GM06990 (cell line): ENCODE measurements around the gene PGBD5.

ENCODE experiments used
- DNase-seq: peaks from one replicate; pipeline ENCODE4 v3.0.0-alpha.2; 2011; ENCODE audit not compliant: insufficient read length; ENCODE audit errors: extremely low read depth
- H3K27me3 ChIP-seq: replicated peaks from 2 replicates; pipeline ENCODE4 v1.6.0; 2011; ENCODE audit warnings: low read length; ENCODE audit not compliant: control insufficient read depth, insufficient read depth
- H3K36me3 ChIP-seq: 2 replicates; pipeline ENCODE4 v1.5.1; 2011; ENCODE audit warnings: low read length; ENCODE audit not compliant: control insufficient read depth, insufficient read depth
- H3K4me3 ChIP-seq: replicated peaks from 2 replicates; pipeline ENCODE4 v1.5.1; 2011; ENCODE audit warnings: low read depth, mild to moderate bottlenecking, control low read depth, low read length
- TF ChIP-seq, protein P1 (sequence below): IDR thresholded peaks from 2 replicates; pipeline ENCODE4 v1.5.1; 2011; ENCODE audit warnings: low read length, control low read depth, mild to moderate bottlenecking, inconsistent platforms; ENCODE audit not compliant: insufficient read depth, poor library complexity, severe bottlenecking

Gene PGBD5

DNA sequence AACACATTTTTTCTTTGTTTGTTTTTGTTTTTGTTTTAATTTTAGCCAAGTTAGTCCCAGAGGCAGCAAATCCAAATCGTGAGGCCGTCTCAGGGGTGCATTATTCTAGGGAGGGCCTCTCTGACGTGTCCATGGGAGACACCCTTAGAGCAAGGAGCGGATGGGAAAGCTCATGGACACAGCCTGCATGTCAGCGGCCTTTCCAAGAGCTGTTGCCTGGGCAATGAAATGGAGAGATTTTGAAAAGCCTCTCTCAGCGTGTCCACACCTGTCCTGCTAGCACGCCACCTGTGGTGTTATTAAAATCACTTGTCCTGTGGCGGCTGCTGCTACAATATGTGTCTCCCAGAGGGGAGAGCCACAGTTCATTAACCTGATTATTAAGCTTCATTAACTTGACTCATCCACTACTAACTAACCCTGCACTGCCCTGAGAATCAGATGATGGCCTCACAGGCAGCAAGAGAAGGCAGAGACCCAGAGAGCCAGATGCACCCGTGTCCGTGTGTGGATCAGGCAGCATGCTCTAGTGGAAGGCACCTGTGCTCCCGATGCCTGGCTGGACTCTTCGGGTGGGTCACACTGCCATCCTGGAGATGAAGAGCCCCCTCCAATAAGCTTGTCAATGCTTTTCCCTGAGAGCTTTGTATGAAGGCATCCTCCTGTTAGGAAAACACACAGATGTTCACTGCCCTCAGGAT is 133.3 kb downstream of the PGBD5 start:
- no peak for DNase-seq
- no peak overlapping the region for H3K4me3 ChIP-seq
- TF ChIP-seq, protein P1, sequence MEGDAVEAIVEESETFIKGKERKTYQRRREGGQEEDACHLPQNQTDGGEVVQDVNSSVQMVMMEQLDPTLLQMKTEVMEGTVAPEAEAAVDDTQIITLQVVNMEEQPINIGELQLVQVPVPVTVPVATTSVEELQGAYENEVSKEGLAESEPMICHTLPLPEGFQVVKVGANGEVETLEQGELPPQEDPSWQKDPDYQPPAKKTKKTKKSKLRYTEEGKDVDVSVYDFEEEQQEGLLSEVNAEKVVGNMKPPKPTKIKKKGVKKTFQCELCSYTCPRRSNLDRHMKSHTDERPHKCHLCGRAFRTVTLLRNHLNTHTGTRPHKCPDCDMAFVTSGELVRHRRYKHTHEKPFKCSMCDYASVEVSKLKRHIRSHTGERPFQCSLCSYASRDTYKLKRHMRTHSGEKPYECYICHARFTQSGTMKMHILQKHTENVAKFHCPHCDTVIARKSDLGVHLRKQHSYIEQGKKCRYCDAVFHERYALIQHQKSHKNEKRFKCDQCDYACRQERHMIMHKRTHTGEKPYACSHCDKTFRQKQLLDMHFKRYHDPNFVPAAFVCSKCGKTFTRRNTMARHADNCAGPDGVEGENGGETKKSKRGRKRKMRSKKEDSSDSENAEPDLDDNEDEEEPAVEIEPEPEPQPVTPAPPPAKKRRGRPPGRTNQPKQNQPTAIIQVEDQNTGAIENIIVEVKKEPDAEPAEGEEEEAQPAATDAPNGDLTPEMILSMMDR: no peak
- H3K27me3 ChIP-seq: peaks cover 2% of the 10 kb centered on the region
- H3K36me3 ChIP-seq: no peaks in the 10 kb centered on the region

DNA sequence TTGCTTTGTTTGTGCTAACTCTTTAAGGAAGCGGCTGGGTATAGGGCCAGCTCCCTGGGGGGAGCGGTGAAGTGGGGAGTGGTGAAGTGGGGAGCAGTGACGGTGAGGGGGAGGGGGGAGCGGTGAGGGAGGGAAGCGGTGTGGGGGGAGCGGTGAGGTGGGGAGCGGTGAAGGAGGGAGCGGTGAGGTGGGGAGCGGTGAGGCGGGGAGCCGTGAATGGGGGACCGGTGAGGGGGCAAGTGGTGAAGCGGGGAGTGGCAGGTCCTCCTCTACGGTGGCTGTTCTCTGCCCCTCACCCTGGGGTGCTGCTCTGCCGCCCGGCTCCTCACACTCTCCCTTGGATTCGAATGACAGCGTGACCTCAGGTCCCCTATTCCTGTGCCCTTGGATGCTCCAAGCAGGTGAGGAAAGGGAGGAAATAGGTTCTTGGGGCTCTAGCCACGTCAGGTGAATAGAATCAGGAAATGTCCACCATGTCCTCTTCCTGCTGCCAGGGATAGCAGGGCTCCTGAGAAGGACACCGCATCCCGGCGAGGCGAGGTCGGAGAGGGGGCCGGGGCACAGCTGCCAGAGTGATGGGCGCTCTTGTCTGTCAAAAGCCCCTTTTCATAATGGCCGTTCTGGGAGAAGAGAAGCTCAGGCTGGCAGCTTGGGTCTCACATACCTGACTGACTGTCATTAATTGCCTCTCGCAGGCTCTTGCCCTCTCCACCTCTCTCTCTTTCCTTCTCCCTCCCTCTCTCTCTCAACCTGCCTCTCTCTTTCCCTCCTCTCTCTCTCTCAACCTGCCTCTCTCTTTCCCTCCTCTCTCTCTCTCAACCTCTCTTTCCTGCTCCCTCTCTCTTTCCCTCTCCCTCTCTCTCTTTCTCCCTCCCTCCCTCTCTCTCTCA is 134.2 kb downstream of the PGBD5 start:
- TF ChIP-seq, protein P1: no peak
- Histone ChIP-seq H3K4me3 (no peak overlapping the region), H3K27me3 (peaks cover 2% of the 10 kb centered on the region), H3K36me3 (no peaks in the 10 kb centered on the region)
- no peak for DNase-seq

DNA sequence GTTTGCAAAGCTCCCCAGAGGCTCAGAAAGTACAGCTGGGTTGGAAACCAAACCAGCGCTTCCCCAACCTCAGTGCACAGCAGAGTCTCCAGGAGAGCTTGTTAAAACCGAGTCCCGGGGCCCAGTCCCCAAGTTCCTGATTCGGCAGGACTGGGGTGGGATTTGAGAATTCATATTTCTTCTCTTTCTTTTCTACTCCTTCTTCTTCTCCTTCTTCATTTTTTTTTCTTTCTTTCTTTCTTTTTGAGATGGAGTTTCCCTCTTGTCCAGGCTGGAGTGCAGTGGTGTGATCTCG is 136.8 kb downstream of the PGBD5 start:
- TF ChIP-seq, protein P1: no peak
- no peaks in the 10 kb centered on the region for H3K36me3 ChIP-seq
- H3K4me3 ChIP-seq: no peak overlapping the region
- peaks cover 2% of the 10 kb centered on the region for H3K27me3 ChIP-seq
- DNase-seq: no peak

DNA sequence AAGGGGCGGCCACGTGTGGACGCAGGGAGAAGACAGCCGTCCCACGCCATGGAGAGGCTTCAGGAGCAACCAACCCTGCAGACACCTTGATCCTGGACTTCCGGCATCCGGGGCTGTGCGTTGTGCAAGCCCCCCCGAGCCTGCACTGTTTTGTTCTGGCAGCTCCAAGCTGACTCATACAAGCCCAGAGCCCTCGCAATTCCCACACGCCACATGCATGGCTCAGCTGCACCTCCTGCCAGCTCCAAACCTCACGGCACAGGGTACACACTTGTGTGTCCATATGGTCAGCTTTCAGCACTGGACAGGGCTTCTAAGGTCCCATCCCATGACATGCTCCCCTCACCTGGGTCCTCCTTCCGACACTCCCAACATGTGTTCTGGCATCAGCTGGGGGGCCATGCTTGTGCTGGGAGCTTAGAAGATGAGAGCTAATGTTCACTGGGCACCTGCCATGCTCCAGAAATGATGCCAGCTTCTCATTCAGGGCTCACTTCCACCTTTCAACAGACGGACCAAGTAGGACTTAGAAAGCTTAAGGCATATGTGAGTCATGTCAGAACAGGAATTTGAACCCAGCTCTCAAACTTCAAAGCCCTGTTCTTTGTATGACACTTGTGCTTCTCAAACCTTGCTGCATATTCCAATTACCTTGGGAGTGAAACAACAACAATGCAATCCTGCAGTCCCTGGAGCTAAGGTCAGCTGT is 137.3 kb downstream of the PGBD5 start:
- no peaks in the 10 kb centered on the region for H3K36me3 ChIP-seq
- TF ChIP-seq, protein P1: no peak
- no peak overlapping the region for H3K4me3 ChIP-seq
- no peak for DNase-seq
- H3K27me3 ChIP-seq: peaks cover 2% of the 10 kb centered on the region

DNA sequence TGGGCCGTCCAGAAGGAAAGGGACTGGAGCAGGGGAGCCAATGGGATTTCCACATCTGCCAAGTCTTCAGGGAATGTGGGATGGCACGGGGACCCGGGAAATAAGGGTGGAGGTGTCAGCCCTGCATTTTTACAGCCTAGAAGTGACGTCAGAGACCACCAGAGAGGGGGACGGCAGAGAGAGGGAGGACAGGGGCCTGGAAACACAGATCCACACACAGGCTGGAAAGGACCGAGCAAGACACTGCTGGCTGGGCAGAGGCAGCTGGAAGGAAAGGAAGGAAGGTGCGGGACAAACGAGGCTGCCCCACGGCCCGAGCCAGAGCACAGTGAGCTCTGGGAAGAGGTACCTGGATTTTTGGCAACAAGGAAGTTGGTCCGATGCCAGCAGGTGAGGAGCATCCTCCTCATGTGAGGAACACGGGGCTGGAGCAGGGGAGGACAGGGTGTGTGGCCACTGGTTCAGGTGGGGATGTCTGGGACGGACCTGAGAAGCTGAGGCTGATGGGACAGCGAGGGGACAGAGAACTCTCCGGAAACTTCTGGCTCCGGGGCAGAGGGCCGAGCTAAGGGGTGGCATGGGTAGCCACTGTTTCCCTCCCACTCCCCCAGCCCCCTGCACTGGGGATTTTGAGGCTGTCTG is 138.3 kb downstream of the PGBD5 start:
- TF ChIP-seq, protein P1: no peak
- Histone ChIP-seq H3K36me3 (no peaks in the 10 kb centered on the region), H3K27me3 (no peaks in the 10 kb centered on the region; the same call in 1 of the 2 replicates), H3K4me3 (no peak overlapping the region)
- DNase-seq: no peak
